Gastroesophageal sphincter (tissue), 3 donors: ENCODE data around the gene LIN52.

Experiments
- POLR2A ChIP-seq, 2 donors: fragments of 450-650 bp; IDR thresholded peaks; one replicate each; pipeline ENCODE4 v1.6.1; 2017; ENCODE audit warnings: antibody characterized with exemption in 2 of 2, mild to moderate bottlenecking in 2 of 2, moderate library complexity in 1 of 2
- POLR2AphosphoS5 ChIP-seq: sonication (generic); formaldehyde crosslinking; IDR thresholded peaks from one replicate; pipeline ENCODE4 v1.6.1; 2017; ENCODE audit warnings: antibody characterized with exemption
- TF ChIP-seq, protein P1 (sequence below), 4 experiments: fragments of 200-600 bp in 2 of 4; fragments of 450-650 bp in 2 of 4; sonication (generic) in 1 of 4; IDR thresholded peaks; one replicate each; pipeline ENCODE4 v1.5.1; 2017 to 2019; ENCODE audit warnings: antibody characterized with exemption in 4 of 4, mild to moderate bottlenecking in 2 of 4, moderate library complexity in 2 of 4

DNA sequence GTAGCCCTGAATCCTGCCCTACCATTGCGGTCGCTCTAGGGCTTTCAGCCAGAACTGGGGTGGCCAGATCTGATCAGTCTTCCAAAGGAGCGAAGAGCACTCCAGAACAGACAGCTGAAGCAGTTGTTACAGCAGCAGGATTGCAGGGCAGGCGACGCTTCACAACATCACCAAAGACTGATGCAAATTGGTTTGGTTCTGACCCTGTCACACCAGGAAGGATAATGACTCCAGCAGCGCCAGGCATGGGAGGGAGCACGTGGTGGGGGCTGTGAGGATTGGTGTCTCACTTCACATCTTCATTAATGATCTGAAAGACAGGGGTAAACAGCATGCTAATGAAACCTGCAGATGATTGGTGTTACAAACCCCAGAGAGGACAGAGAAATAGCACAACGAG, 123.9 kb downstream of the LIN52 start:
- TF ChIP-seq, protein P1, sequence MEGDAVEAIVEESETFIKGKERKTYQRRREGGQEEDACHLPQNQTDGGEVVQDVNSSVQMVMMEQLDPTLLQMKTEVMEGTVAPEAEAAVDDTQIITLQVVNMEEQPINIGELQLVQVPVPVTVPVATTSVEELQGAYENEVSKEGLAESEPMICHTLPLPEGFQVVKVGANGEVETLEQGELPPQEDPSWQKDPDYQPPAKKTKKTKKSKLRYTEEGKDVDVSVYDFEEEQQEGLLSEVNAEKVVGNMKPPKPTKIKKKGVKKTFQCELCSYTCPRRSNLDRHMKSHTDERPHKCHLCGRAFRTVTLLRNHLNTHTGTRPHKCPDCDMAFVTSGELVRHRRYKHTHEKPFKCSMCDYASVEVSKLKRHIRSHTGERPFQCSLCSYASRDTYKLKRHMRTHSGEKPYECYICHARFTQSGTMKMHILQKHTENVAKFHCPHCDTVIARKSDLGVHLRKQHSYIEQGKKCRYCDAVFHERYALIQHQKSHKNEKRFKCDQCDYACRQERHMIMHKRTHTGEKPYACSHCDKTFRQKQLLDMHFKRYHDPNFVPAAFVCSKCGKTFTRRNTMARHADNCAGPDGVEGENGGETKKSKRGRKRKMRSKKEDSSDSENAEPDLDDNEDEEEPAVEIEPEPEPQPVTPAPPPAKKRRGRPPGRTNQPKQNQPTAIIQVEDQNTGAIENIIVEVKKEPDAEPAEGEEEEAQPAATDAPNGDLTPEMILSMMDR (IDR thresholded peaks at IDR 0.05), result no peak
- no peak for TF ChIP-seq POLR2A (IDR thresholded peaks at IDR 0.05)
- TF ChIP-seq POLR2AphosphoS5, result no peak
